Neutrophil (primary cell): Measurements from ENCODE around the gene CUTA.

Experiments
- H3K27ac ChIP-seq: fragments of 200-600 bp; sonication (generic); 2 replicates; pipeline ENCODE4 v1.5.1; 2016; ENCODE audit warnings: mild to moderate bottlenecking, moderate library complexity
- H3K27me3 ChIP-seq: fragments of 200-600 bp; sonication (generic); 2 replicates; pipeline ENCODE4 v1.6.0; 2016; ENCODE audit warnings: mild to moderate bottlenecking
- H3K36me3 ChIP-seq: fragments of 200-600 bp; sonication (generic); 2 replicates; pipeline ENCODE4 v1.5.1; 2017
- H3K4me1 ChIP-seq, 2 experiments: fragments of 200-600 bp in 1 of 2; sonication (generic) in 1 of 2; 1 replicate in 1 of 2; 2 replicates in 1 of 2; pipeline versions ENCODE4 v1.5.1 to v1.6.1; 2013 to 2016; ENCODE audit warnings: low read depth in 1 of 2, low read length in 1 of 2, mild to moderate bottlenecking in 1 of 2, moderate library complexity in 1 of 2; ENCODE audit not compliant: control insufficient read depth in 1 of 2, insufficient read depth in 1 of 2
- H3K4me3 ChIP-seq, 2 experiments: fragments of 200-600 bp in 1 of 2; sonication (generic) in 1 of 2; 1 replicate in 1 of 2; 2 replicates in 1 of 2; pipeline ENCODE4 v1.5.1; 2013 to 2016; ENCODE audit warnings: low read depth in 1 of 2, low read length in 1 of 2, mild to moderate bottlenecking in 1 of 2, moderate library complexity in 1 of 2
- H3K9me3 ChIP-seq: fragments of 200-600 bp; sonication (generic); 2 replicates; pipeline ENCODE4 v1.5.1; 2016
- TF ChIP-seq, protein P1 (sequence below): fragments of 200-600 bp; sonication (generic); IDR thresholded peaks from 2 replicates; pipeline ENCODE4 v1.5.1; 2016; ENCODE audit warnings: antibody characterized with exemption

CUTA gene

DNA sequence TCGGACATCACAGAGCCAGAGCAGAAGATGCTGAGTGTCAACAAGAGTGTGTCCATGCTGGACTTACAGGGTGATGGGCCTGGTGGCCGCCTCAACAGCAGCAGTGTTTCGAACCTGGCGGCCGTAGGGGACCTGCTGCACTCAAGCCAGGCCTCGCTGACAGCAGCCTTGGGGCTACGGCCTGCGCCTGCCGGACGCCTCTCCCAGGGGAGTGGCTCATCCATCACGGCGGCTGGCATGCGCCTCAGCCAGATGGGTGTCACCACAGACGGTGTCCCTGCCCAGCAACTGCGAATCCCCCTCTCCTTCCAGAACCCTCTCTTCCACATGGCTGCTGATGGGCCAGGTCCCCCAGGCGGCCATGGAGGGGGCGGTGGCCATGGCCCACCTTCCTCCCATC, 25.1 kb upstream of the CUTA start:
- no peak overlapping the region for H3K4me3 ChIP-seq
- TF ChIP-seq, protein P1, sequence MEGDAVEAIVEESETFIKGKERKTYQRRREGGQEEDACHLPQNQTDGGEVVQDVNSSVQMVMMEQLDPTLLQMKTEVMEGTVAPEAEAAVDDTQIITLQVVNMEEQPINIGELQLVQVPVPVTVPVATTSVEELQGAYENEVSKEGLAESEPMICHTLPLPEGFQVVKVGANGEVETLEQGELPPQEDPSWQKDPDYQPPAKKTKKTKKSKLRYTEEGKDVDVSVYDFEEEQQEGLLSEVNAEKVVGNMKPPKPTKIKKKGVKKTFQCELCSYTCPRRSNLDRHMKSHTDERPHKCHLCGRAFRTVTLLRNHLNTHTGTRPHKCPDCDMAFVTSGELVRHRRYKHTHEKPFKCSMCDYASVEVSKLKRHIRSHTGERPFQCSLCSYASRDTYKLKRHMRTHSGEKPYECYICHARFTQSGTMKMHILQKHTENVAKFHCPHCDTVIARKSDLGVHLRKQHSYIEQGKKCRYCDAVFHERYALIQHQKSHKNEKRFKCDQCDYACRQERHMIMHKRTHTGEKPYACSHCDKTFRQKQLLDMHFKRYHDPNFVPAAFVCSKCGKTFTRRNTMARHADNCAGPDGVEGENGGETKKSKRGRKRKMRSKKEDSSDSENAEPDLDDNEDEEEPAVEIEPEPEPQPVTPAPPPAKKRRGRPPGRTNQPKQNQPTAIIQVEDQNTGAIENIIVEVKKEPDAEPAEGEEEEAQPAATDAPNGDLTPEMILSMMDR = no peak
- no peaks in the 10 kb centered on the region for H3K9me3 ChIP-seq
- H3K27me3 ChIP-seq = no peaks in the 10 kb centered on the region
- H3K36me3 ChIP-seq = no peaks in the 10 kb centered on the region
- H3K27ac ChIP-seq = no peak overlapping the region
- H3K4me1 ChIP-seq = peaks cover 42 to 46% of the 10 kb centered on the region in 2 experiments

DNA sequence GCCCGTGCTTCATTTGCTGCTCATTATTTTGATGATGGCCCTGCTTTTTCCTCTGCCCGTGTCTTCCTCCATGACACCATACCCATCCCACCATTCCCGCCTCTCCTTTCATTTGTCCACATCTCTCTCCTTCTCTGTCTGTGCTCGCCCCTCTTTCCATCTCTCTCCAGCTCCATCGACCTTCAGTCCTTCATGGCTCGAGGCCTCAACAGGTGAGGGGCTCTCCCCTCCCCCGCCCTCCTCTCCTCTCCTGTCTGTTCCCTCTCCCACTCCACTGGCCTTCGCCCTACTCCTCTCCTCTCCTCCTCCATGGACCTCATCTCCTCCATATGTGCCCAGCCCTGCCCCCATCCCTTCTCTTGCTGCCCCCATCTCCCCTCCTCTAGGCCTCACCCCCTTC, 24.4 kb upstream of the CUTA start:
- H3K36me3 ChIP-seq = no peaks in the 10 kb centered on the region
- peaks cover 35 to 38% of the 10 kb centered on the region in 2 experiments for H3K4me1 ChIP-seq
- H3K27ac ChIP-seq = no peak overlapping the region

DNA sequence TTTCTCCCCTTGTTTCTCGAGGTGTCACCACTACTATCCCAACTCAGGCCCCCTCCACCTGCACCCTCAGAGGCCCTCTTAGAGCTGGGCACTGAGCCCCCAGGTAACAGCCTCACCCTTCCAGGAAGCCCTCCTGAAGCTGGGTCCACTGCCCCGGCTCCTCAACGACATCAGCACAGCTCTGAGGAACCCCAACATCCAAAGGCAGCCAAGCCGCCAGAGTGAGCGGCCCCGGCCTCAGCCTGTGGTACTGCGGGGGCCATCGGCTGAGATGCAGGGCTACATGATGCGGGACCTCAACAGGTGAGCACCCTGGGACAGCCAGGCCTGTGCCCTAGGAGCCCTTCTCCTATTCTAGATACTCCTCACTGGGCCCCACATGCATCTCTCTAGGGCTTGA, 23.6 kb upstream of the CUTA start:
- no peak overlapping the region for H3K4me3 ChIP-seq
- TF ChIP-seq, protein P1 = no peak
- no peaks in the 10 kb centered on the region for H3K36me3 ChIP-seq
- H3K9me3 ChIP-seq = no peaks in the 10 kb centered on the region
- no peaks in the 10 kb centered on the region for H3K27me3 ChIP-seq
- H3K4me1 ChIP-seq = peaks cover 27 to 30% of the 10 kb centered on the region in 2 experiments
- H3K27ac ChIP-seq = no peak overlapping the region

More for the DNA sequence above, 24.4 kb upstream of the CUTA start:
- Histone ChIP-seq H3K9me3 (no peaks in the 10 kb centered on the region), H3K4me3 (no peak overlapping the region), H3K27me3 (no peaks in the 10 kb centered on the region)
- TF ChIP-seq, protein P1 = no peak

DNA sequence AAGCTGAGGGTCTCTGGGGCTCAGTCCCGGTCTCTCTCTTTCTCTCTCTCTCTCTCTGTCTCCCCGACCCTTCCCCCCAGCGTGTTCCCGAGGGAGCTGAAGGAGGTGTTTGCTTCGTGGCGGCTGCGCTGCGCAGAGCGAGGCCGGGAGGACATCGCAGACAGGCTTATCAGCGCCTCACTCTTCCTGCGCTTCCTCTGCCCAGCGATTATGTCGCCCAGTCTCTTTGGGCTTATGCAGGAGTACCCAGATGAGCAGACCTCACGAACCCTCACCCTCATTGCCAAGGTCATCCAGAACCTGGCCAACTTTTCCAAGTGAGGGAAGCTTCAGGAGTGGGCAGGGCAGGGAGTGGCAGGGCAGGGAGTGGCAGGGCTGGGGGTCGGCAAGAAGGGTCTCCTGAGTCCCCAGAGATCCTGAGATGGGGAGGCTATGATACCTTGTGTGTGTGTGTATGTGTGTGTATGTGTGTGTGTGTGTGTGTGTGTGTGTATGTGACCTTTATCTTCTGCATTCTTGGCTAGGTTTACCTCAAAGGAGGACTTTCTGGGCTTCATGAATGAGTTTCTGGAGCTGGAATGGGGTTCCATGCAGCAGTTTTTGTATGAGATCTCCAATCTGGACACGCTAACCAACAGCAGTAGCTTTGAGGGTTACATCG, 22.9 kb upstream of the CUTA start:
- Histone ChIP-seq H3K36me3 (no peaks in the 10 kb centered on the region), H3K27me3 (no peaks in the 10 kb centered on the region), H3K27ac (no peak overlapping the region), H3K9me3 (no peaks in the 10 kb centered on the region), H3K4me3 (no peak overlapping the region), H3K4me1 (peaks cover 20 to 23% of the 10 kb centered on the region in 2 experiments)
- TF ChIP-seq, protein P1 = no peak

DNA sequence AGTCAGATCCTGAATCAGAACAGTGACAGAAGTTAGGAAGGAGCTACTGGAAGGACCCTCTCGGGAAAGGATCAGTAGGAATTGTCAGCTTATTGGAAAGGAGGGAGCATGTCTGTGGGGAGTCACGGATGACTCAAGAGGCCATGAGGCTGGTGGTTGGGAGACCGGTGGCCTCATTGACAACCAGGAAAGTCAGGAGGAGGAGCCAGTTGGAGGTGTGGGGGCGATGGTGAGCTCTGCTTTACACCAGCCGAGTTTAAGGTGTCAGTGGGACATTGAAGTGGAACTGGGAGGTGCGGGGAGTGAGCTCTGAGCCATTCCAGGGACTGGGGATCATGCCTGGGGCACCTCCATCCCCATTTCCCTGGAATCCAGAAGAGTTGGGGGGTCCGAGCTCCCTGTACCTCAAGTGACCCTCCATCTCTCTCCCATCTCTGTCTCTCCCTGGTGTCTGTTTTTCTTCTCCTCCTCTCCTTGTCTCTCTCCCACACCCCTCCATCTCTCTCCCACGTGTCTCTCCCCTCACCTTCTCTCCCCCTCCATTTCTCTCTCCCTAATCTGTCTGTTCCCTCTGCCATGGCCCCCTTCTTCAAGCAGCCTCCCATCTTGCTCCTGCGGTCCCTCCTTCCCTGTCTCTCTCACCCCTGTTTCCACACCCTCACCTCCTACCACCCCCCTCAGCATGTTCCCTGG, 22.2 kb upstream of the CUTA start:
- Histone ChIP-seq H3K27me3 (no peaks in the 10 kb centered on the region), H3K4me3 (no peak overlapping the region), H3K36me3 (no peaks in the 10 kb centered on the region), H3K4me1 (peaks cover 13 to 16% of the 10 kb centered on the region in 2 experiments), H3K9me3 (no peaks in the 10 kb centered on the region), H3K27ac (no peak overlapping the region)
- TF ChIP-seq, protein P1 = no peak
